Neural cell (in vitro differentiated cells): Measurements from ENCODE around the gene SLC38A4. TPM values are rescaled to one million over a fixed set of nuclear protein-coding genes. Genes with fewer than 3 reads are reported as not detected.

Experiments
- H2AFZ ChIP-seq: fragments of 200-600, 300-800 bp; sonication (generic), shearing (Covaris generic); 2 replicates; pipeline ENCODE4 v1.6.0; 2014; ENCODE audit warnings: low read depth, mild to moderate bottlenecking, antibody characterized with exemption, low read length, moderate library complexity
- H3F3A ChIP-seq: fragments of 200-600 bp; shearing (Covaris generic); 2 replicates; pipeline ENCODE4 v1.6.1; 2016; ENCODE audit warnings: mild to moderate bottlenecking, moderate library complexity, mixed read lengths, antibody characterized with exemption, low read length; ENCODE audit not compliant: insufficient read depth, poor library complexity, severe bottlenecking
- H3K27ac ChIP-seq: fragments of 200-600, 300-800 bp; sonication (generic), shearing (Covaris generic); 2 replicates; pipeline ENCODE4 v1.5.1; 2014; ENCODE audit warnings: mild to moderate bottlenecking, low read length, moderate library complexity
- H3K27me3 ChIP-seq: fragments of 300-800, 200-600 bp; sonication (generic), shearing (Covaris generic); 2 replicates; pipeline ENCODE4 v1.6.0; 2014; ENCODE audit warnings: mild to moderate bottlenecking, low read depth, low read length, moderate library complexity; ENCODE audit not compliant: insufficient read depth
- H3K36me3 ChIP-seq: fragments of 300-800, 200-600 bp; sonication (generic), shearing (Covaris generic); 2 replicates; pipeline ENCODE4 v1.5.1; 2014; ENCODE audit warnings: mild to moderate bottlenecking, antibody characterized with exemption, low read length, moderate library complexity; ENCODE audit not compliant: insufficient read depth
- H3K4me2 ChIP-seq: fragments of 300-800, 200-600 bp; sonication (generic), shearing (Covaris generic); 2 replicates; pipeline ENCODE4 v1.6.0; 2014; ENCODE audit warnings: mild to moderate bottlenecking, low read length
- H3K4me3 ChIP-seq: fragments of 300-800, 200-600 bp; sonication (generic), shearing (Covaris generic); 2 replicates; pipeline ENCODE4 v1.5.1; 2014; ENCODE audit warnings: mild to moderate bottlenecking, low read length, moderate library complexity
- H3K79me2 ChIP-seq: fragments of 200-600 bp; shearing (Covaris generic); replicated peaks from 2 replicates; pipeline ENCODE4 v1.6.0; 2014; ENCODE audit warnings: mild to moderate bottlenecking, low read length, moderate library complexity; ENCODE audit not compliant: insufficient read depth
- H3K9ac ChIP-seq: fragments of 300-800, 200-600 bp; sonication (generic), shearing (Covaris generic); 2 replicates; pipeline ENCODE4 v1.6.1; 2016; ENCODE audit warnings: mild to moderate bottlenecking, low read length, mixed read lengths
- H3K9me2 ChIP-seq: fragments of 200-600 bp; shearing (Covaris generic); 2 replicates; pipeline ENCODE4 v1.6.1; 2016; ENCODE audit warnings: mild to moderate bottlenecking, low read length, mixed read lengths; ENCODE audit not compliant: insufficient read depth
- H3K9me3 ChIP-seq: fragments of 200-600, 300-800 bp; sonication (generic), shearing (Covaris generic); 2 replicates; pipeline ENCODE4 v1.6.1; 2016; ENCODE audit warnings: mild to moderate bottlenecking, mixed run types, low read length, moderate library complexity, mixed read lengths
- H4K20me1 ChIP-seq: fragments of 200-600 bp; shearing (Covaris generic); 2 replicates; pipeline ENCODE4 v1.6.1; 2016; ENCODE audit warnings: mild to moderate bottlenecking, mixed run types; ENCODE audit not compliant: insufficient read depth
- CTCF ChIP-seq: fragments of 450-650 bp; IDR thresholded peaks from 2 replicates; pipeline ENCODE4 v1.5.1; 2014; ENCODE audit warnings: antibody characterized with exemption, mild to moderate bottlenecking, moderate library complexity; ENCODE audit not compliant: poor library complexity, severe bottlenecking
- EP300 ChIP-seq: fragments of 450-650 bp; conservative IDR thresholded peaks from 2 replicates; pipeline ENCODE4 v1.6.1; 2014; ENCODE audit warnings: antibody characterized with exemption, mild to moderate bottlenecking, moderate library complexity; ENCODE audit not compliant: poor library complexity, severe bottlenecking
- EZH2 ChIP-seq: fragments of 200-600, 300-800 bp; shearing (Covaris generic), sonication (generic); IDR thresholded peaks from 2 replicates; pipeline ENCODE4 v1.6.1; 2014; ENCODE audit warnings: antibody characterized with exemption, low read length, borderline replicate concordance, mild to moderate bottlenecking; ENCODE audit not compliant: insufficient read depth, poor library complexity, severe bottlenecking
- MXI1 ChIP-seq: fragments of 450-650 bp; conservative IDR thresholded peaks from 2 replicates; pipeline ENCODE4 v1.6.1; 2014; ENCODE audit warnings: antibody characterized with exemption, mild to moderate bottlenecking; ENCODE audit not compliant: poor library complexity, severe bottlenecking
- POLR2AphosphoS5 ChIP-seq: IDR thresholded peaks from 2 replicates; pipeline ENCODE4 v1.6.1; 2012
- RAD21 ChIP-seq: fragments of 450-650 bp; conservative IDR thresholded peaks from 2 replicates; pipeline ENCODE4 v1.6.1; 2014; ENCODE audit warnings: antibody characterized with exemption, mild to moderate bottlenecking, moderate library complexity
- REST ChIP-seq: IDR thresholded peaks from 2 replicates; pipeline ENCODE4 v1.6.1; 2012; ENCODE audit warnings: borderline replicate concordance
- SMC3 ChIP-seq: fragments of 450-650 bp; conservative IDR thresholded peaks from 2 replicates; pipeline ENCODE4 v1.6.1; 2014; ENCODE audit warnings: antibody characterized with exemption, mild to moderate bottlenecking, moderate library complexity; ENCODE audit not compliant: poor library complexity
- TAF1 ChIP-seq: IDR thresholded peaks from 2 replicates; pipeline ENCODE4 v1.6.1; 2012; ENCODE audit warnings: low read depth
- polyA plus RNA-seq: library from polyadenylated mRNA; depleted of rRNA; stranded (reverse); fragments of >200 nt; gene quantifications from 2 replicates; pipeline ENCODE4 v1.2.3, GENCODE V29; 2014

The SLC38A4 gene
- polyA plus RNA-seq, 1 donor from 2014 or later: not detected

- H3K9me3 ChIP-seq: no peaks in the 10 kb centered on the region
- H3K9ac ChIP-seq: no peak overlapping the region
- H3K4me3 ChIP-seq: no peak overlapping the region
- H3K4me2 ChIP-seq: no peak overlapping the region
- no peaks in the 10 kb centered on the region for H3K9me2 ChIP-seq
- H3F3A ChIP-seq: no peaks in the 10 kb centered on the region
- H4K20me1 ChIP-seq: no peaks in the 10 kb centered on the region
- H3K27ac ChIP-seq: no peak overlapping the region
- no peaks in the 10 kb centered on the region for H3K27me3 ChIP-seq
- TF ChIP-seq CTCF (no peak), EZH2 (no peak), RAD21 (no peak), MXI1 (no peak), POLR2AphosphoS5 (no peak), REST (no peak), SMC3 (no peak), EP300 (no peak), TAF1 (no peak)
- no peaks in the 10 kb centered on the region for H3K79me2 ChIP-seq
- H3K36me3 ChIP-seq: no peaks in the 10 kb centered on the region
- H2AFZ ChIP-seq: no peak overlapping the region
Measured at GRCh38 chr12:46788072-46788887, 37.5 kb downstream of the SLC38A4 start.

GRCh38 chr12:46787496-46788055, 38.2 kb downstream of the SLC38A4 start:
- Histone ChIP-seq H3K9ac (no peak overlapping the region), H3K36me3 (no peaks in the 10 kb centered on the region), H3K4me2 (no peak overlapping the region)

More at GRCh38 chr12:46787496-46788055, 38.2 kb downstream of the SLC38A4 start:
- H2AFZ ChIP-seq: no peak overlapping the region
- no peaks in the 10 kb centered on the region for H3K9me3 ChIP-seq
- no peaks in the 10 kb centered on the region for H3F3A ChIP-seq
- no peaks in the 10 kb centered on the region for H4K20me1 ChIP-seq
- no peaks in the 10 kb centered on the region for H3K27me3 ChIP-seq
- H3K4me3 ChIP-seq: no peak overlapping the region
- no peaks in the 10 kb centered on the region for H3K79me2 ChIP-seq
- TF ChIP-seq EP300 (no peak), RAD21 (no peak), CTCF (no peak), MXI1 (no peak), SMC3 (no peak), REST (no peak), POLR2AphosphoS5 (no peak), TAF1 (no peak)
- H3K27ac ChIP-seq: no peak overlapping the region
- H3K9me2 ChIP-seq: no peaks in the 10 kb centered on the region
